Loucy (cell line): ENCODE data around the gene BUB1B.

Source experiments
- CTCF ChIP-seq: fragments of 200-600 bp; sonication (generic); conservative IDR thresholded peaks from 2 replicates; pipeline ENCODE4 v1.5.1; 2014; ENCODE audit warnings: mild to moderate bottlenecking, antibody characterized with exemption, low read length
- EZH2phosphoT487 ChIP-seq: fragments of 200-600 bp; IDR thresholded peaks from 2 replicates; pipeline ENCODE4 v1.6.1; 2018; ENCODE audit warnings: antibody characterized with exemption, mild to moderate bottlenecking, moderate library complexity, borderline replicate concordance

- TF ChIP-seq CTCF = no peak
- TF ChIP-seq EZH2phosphoT487 = no peak
Observed at GRCh38 chr15:40250304-40250656, 89.4 kb downstream of the BUB1B start.
